Fibroblast of villous mesenchyme (primary cell): ENCODE results near the gene RFC5. TPM values are rescaled to one million over a fixed set of nuclear protein-coding genes. Genes with fewer than 3 reads are reported as not detected.

Experiments used
- DNase-seq: peaks from one replicate; pipeline ENCODE4 v3.0.0-alpha.2; 2010; ENCODE audit warnings: low read depth
- H3K4me3 ChIP-seq: 2 replicates; pipeline ENCODE4 v1.5.1; 2011; ENCODE audit warnings: low read depth, mild to moderate bottlenecking, low read length
- total RNA-seq: library from RNA; depleted of rRNA; stranded (reverse); fragments of >200 nt; gene quantifications from 2 replicates; pipeline ENCODE4 v1.2.3, GENCODE V29; 2012
- TF ChIP-seq, protein P1 (sequence below): IDR thresholded peaks from 2 replicates; pipeline ENCODE4 v1.5.1; 2012; ENCODE audit warnings: low read depth, mild to moderate bottlenecking, low read length; ENCODE audit not compliant: insufficient read depth

Gene RFC5
- total RNA-seq, 1 donor = 15.5 TPM

GRCh38 chr12:118035190-118036041 lies 18.9 kb downstream of the RFC5 start:
- no peak for DNase-seq
- no peak overlapping the region for H3K4me3 ChIP-seq
- TF ChIP-seq, protein P1, sequence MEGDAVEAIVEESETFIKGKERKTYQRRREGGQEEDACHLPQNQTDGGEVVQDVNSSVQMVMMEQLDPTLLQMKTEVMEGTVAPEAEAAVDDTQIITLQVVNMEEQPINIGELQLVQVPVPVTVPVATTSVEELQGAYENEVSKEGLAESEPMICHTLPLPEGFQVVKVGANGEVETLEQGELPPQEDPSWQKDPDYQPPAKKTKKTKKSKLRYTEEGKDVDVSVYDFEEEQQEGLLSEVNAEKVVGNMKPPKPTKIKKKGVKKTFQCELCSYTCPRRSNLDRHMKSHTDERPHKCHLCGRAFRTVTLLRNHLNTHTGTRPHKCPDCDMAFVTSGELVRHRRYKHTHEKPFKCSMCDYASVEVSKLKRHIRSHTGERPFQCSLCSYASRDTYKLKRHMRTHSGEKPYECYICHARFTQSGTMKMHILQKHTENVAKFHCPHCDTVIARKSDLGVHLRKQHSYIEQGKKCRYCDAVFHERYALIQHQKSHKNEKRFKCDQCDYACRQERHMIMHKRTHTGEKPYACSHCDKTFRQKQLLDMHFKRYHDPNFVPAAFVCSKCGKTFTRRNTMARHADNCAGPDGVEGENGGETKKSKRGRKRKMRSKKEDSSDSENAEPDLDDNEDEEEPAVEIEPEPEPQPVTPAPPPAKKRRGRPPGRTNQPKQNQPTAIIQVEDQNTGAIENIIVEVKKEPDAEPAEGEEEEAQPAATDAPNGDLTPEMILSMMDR = no peak

DNA sequence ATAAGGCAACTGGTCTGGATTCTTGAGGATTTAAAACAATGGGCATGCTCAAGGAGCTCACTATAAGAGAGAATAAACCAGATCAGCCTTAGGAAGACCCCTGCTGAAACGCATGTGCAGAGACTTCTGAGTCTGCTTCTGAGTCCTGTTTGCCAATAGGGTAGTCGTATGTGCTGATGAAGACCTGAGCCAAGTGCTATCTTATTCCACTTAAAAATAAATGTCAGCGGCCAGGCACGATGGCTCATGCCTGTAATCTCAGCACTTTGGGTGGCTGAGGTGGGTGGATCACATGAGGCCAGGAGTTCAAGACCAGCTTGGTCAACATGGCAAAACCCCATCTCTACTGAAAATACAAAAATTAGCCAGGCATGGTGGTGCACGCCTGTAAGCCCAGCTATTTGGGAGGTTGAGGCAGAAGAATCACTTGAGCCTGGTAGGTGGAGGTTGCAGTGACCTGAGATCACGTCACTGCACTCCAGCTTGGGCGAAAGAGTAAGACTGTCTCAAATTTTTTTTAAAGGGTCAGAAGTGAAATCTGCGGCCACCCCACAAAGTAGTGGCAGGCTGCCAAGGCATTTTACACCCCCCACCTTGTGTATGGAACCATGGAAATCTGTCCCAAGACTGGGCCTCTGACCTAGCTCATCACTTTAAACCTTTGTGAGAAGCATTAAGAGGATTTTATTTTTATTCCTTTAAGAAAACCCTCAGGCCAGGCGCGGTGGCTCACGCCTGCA lies 20.3 kb downstream of the RFC5 start:
- DNase-seq = no peak

GRCh38 chr12:118038137-118038536 lies 21.6 kb downstream of the RFC5 start:
- TF ChIP-seq, protein P1 = no peak
- no peak for DNase-seq
- no peak overlapping the region for H3K4me3 ChIP-seq

More for the DNA sequence above, 20.3 kb downstream of the RFC5 start:
- TF ChIP-seq, protein P1 = no peak
- no peak overlapping the region for H3K4me3 ChIP-seq

- TF ChIP-seq, protein P1 = no peak
- no peak for DNase-seq
- H3K4me3 ChIP-seq = no peak overlapping the region
Observed at GRCh38 chr12:118042091-118042490, 25.6 kb downstream of the RFC5 start.

- DNase-seq = no peak
- TF ChIP-seq, protein P1 = no peak
- no peak overlapping the region for H3K4me3 ChIP-seq
Observed at GRCh38 chr12:118044075-118044474, 27.6 kb downstream of the RFC5 start.

DNA sequence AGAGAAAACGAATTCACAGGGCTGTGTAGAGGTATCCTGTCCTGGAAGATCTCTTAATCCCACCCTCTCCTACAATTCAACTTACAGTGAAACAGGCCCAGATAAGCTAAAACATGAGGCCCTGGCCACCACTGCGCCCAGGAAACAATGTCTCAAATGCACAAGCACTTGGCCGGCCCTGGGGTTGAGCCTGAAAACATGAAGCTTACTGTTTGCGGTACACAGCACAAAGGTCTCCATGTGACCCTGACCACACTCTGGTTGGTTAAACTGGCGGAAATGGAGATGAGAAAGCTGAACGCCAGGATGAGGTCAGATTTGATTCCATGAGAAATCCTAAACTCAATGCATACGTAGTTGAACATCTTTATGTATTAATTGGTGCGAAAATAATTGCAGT lies 28.1 kb downstream of the RFC5 start:
- TF ChIP-seq, protein P1 = no peak

More for the DNA sequence above, 28.1 kb downstream of the RFC5 start:
- no peak for DNase-seq
- H3K4me3 ChIP-seq = no peak overlapping the region
